ENCODE measurements around the gene TRPM8.
A peak's percentile ranks its signal among the peaks of the same experiment; 100 is the strongest.

TRPM8 gene

DNA sequence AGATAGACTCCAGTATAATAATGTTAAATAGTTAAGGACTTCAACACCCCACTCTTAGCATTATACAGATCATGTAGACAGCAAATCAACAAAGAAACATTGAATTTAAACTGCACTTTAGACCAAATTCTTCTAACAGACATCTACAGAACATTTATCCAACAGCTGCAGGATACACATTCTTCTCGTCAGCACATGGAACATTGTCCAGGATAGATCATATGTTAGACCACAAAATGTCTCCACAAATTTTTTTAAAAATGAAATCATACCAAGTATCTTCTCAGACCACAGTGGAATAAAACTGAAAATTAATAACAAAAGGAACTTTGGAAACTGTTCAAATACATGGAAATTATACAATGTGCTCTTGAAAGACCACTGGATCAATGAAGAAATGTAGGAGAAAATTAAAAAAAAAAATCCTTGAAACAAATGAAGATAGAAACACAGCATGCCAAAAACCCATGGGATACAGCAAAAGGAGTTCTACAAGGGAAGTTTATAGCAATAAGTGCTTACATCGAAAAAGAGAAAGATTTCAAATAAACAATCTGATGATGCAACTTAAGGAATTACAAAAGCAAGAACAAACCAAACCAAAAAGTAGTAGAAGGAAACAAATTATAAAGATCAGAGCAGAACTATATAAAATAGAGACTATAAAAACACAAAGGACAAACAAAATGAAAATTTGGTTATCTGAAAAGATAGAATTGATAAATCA is 121.1 kb downstream of the TRPM8 start:
- FAIRE-seq, result no peak
- TF ChIP-seq, protein P1, sequence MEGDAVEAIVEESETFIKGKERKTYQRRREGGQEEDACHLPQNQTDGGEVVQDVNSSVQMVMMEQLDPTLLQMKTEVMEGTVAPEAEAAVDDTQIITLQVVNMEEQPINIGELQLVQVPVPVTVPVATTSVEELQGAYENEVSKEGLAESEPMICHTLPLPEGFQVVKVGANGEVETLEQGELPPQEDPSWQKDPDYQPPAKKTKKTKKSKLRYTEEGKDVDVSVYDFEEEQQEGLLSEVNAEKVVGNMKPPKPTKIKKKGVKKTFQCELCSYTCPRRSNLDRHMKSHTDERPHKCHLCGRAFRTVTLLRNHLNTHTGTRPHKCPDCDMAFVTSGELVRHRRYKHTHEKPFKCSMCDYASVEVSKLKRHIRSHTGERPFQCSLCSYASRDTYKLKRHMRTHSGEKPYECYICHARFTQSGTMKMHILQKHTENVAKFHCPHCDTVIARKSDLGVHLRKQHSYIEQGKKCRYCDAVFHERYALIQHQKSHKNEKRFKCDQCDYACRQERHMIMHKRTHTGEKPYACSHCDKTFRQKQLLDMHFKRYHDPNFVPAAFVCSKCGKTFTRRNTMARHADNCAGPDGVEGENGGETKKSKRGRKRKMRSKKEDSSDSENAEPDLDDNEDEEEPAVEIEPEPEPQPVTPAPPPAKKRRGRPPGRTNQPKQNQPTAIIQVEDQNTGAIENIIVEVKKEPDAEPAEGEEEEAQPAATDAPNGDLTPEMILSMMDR (IDR thresholded peaks at IDR 0.05; ENCODE audit: insufficient read depth, missing control alignments), result no peak
- no peak for DNase-seq (ENCODE audit: insufficient read length, low spot score)

DNA sequence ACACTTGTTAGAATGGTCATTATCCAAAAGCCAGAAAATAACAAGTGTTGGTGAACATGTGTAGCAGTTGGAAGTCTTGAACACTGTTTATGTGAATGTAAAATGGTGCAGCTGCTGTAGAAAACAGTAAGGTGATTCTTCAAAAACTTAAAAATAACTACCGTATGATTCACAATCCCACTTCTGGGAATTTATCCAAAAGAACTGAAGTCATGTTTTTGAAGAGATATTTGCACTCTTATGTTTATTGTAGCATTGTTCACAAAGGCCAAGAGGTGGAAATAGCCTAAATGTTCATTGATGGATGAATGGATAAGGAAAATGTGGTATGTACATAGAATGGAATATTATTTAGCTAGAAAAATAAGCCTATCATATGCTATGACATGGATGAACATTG is 127.0 kb downstream of the TRPM8 start:
- no peak for DNase-seq (ENCODE audit: insufficient read length, low spot score)
- FAIRE-seq, result peak; percentile 81
- TF ChIP-seq, protein P1 (IDR thresholded peaks at IDR 0.05; ENCODE audit: insufficient read depth, missing control alignments), result no peak

DNA sequence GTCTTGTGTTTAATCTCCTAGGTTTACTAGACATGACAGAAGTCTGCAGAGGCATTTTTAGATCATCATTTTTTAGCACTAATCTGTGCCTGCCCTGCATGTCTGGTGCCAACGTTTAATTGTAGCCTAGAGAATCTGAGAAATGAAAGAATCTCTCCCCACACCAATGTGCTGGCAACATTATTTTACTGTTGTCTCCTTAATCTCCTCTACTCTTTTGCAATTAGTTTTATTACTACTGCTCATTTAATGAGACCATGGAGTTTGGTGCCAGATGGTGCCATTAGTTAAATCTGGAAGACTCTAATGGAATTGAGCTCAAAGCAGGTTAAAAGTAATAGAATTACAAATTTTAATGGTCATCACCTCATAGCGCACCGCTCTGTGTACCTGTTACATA is 129.3 kb downstream of the TRPM8 start:
- FAIRE-seq, result peak; percentile 71
- TF ChIP-seq, protein P1 (IDR thresholded peaks at IDR 0.05; ENCODE audit: insufficient read depth, missing control alignments), result no peak
- DNase-seq (ENCODE audit: insufficient read length, low spot score), result no peak

DNA sequence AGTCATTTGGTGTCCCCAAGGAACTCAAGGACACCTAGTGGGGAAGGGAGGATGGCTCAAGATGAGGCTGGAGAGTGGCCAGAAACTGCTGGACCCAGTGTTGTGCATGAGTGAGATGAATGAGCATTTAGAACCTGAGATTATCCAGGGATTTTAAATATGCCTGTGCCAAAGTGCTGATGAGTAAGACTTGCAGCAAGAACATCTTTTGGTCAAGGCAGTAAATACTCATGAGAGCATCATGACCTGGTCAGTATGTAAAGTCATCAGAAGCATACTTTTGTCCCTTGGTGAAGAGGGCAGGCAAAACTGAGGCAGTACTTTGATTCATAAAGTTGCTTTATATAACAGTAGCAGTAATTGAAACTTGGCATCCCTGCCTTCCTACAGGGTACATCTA is 130.2 kb downstream of the TRPM8 start:
- TF ChIP-seq, protein P1 (IDR thresholded peaks at IDR 0.05; ENCODE audit: insufficient read depth, missing control alignments), result no peak
- DNase-seq (ENCODE audit: insufficient read length, low spot score) (no peak), FAIRE-seq (no peak)

DNA sequence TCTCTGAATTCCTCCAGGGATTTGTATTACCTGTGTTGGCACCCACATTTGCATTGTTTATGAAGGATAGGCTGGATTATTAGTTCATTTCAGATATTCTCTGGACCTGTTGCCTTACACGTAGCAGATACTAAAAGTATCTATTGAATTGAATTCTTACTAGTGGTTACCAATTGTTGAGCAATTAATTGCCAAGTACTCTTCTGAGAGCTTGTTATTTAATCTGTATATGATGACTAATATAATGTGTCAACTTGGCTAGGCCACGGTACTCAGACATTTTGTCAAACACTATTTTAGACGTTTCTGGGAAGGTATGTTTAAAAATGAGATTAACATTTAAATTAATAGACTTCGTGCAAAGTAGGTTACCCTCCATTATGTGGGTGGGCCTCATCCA is 130.9 kb downstream of the TRPM8 start:
- TF ChIP-seq, protein P1 (IDR thresholded peaks at IDR 0.05; ENCODE audit: insufficient read depth, missing control alignments), result no peak
- no peak for DNase-seq (ENCODE audit: insufficient read length, low spot score)
- FAIRE-seq, result no peak

DNA sequence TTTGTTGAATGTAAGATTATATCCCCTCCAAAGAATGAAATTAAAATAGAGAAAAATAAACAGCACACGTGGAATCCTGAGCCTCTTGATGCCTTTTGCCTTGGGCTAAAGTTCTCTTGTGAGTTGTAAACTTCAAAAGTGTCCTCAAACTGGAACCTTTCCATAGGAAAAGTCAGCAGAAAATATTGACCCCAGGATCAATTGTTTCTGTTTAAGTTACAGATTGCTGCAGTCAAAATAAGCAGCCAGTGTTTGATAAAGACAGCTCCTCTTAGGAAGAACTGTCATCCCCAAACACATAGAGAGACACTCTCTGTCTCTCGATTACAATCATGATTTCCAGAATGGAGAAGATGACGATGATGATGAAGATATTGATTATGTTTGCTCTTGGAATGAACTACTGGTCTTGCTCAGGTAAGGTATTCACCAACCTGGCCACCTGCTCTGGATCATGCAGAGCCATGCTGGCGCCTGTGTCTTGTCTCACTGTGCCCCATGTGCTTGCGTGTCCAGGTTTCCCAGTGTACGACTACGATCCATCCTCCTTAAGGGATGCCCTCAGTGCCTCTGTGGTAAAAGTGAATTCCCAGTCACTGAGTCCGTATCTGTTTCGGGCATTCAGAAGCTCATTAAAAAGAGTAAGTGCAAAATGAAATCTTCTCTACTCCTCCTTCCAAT is 133.4 kb downstream of the TRPM8 start, which contains the start of gene SPP2:
Gene SPP2, plus strand, starts transcription at position 248 of the 681 bp plus-strand sequence. Its CDS starts 85 bp downstream, at position 333.
- FAIRE-seq (no peak), DNase-seq (ENCODE audit: insufficient read length, low spot score) (no peak)

More for the DNA sequence above, 133.4 kb downstream of the TRPM8 start, which contains the start of gene SPP2:
- TF ChIP-seq, protein P1 (IDR thresholded peaks at IDR 0.05; ENCODE audit: insufficient read depth, missing control alignments), result no peak
